ENCODE results near the gene TMEM121B. TPM values are rescaled to one million over a fixed set of nuclear protein-coding genes. Genes with fewer than 3 reads are reported as not detected.

Gene TMEM121B
- total RNA-seq, 2 donors from 2014 or later = 0.08 TPM; not detected in 1

DNA sequence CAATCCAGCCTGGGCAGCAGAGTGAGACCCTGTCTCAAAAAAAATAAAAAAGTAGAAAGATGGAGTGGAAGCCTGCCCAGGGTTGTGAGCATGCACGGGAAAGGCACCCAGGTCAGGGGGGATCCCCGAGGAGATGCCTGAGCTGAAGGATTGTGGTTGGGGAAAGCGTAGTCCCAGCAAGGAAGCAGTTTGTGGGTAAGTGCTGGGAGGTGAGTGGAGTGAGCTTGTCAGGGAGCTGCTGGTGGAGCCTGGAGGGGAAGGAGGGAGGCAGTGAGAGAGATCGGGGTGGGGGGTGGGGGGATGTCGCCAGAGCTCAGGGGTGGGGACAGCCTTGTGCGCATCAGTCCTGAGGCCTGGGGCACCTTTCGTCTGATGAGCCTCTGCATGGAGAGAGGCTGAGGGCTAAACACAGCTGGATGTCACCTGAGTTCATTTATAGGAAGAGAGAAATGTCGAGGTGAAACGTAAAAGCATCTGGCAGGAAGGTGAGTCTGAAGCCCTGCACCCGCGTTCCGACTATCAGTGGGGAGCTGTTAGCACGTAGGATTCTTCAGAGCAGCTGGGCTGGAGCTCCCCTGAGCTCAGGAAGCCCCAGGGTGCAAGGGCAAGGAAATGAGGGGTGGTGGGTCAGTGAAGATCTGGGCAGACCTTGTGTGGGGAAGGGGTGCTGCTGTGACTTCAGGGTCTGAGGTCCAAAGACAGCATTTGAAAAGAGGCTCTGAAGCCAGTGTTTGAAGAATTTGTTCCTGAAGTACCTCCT, 10.2 kb downstream of the TMEM121B start:
- Mint-ChIP-seq H3K27me3 (no peaks in the 10 kb centered on the region), H3K9me3 (no peaks in the 10 kb centered on the region), H3K4me1 (peaks cover 28% of the 10 kb centered on the region), H3K36me3 (ENCODE audit: low read depth) (peaks cover 47% of the 10 kb centered on the region), H3K27ac (no peak overlapping the region), H3K4me3 (no peak overlapping the region)
- no peak for ATAC-seq (replicated peaks)

DNA sequence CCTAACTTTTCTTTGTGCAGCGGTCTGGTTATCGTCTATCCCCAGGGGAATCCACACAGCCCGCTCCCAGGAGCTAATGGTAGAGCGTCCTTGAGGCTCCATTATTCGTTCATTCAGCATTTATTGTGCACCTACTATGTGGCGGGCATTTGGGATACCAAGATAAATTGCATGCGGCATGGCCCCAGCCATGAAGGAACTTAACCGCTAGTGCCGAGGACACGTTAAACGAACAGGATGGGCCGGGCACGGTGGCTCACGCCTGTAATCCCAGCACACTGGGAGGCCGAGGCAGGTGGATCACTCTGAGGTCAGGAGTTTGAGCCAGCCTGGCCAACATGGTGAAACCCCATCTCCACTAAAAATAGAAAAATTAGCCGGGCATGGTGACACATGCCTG, 11.2 kb downstream of the TMEM121B start:
- no peaks in the 10 kb centered on the region for H3K27me3 Mint-ChIP-seq
- no peak for ATAC-seq (replicated peaks)
- peaks cover 57% of the 10 kb centered on the region for H3K36me3 Mint-ChIP-seq (ENCODE audit: low read depth)
- peaks cover 23% of the 10 kb centered on the region for H3K4me1 Mint-ChIP-seq
- no peaks in the 10 kb centered on the region for H3K9me3 Mint-ChIP-seq
- H3K4me3 Mint-ChIP-seq = no peak overlapping the region
- no peak overlapping the region for H3K27ac Mint-ChIP-seq

DNA sequence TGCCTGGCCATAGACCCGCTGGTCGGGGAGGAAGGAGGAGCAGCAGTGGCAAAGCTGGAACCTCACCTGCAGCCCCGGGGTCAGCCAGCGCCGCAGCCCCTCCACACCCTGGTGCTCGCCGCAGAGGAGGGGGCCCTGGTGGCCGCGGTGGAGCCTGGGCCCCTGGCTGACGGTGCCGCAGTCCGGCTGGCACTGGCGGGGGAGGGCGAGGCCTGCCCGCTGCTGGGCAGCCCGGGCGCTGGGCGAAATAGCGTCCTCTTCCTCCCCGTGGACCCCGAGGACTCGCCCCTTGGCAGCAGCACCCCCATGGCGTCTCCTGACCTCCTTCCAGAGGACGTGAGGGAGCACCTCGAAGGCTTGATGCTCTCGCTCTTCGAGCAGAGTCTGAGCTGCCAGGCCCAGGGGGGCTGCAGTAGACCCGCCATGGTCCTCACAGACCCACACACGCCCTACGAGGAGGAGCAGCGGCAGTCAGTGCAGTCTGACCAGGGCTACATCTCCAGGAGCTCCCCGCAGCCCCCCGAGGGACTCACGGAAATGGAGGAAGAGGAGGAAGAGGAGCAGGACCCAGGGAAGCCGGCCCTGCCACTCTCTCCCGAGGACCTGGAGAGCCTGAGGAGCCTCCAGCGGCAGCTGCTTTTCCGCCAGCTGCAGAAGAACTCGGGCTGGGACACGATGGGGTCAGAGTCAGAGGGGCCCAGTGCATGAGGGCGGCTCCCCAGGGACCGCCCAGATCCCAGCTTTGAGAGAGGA, 11.9 kb downstream of the TMEM121B start:
- Mint-ChIP-seq H3K4me1 (peaks cover 22% of the 10 kb centered on the region), H3K9me3 (no peaks in the 10 kb centered on the region), H3K4me3 (no peak overlapping the region), H3K27me3 (no peaks in the 10 kb centered on the region), H3K27ac (no peak overlapping the region), H3K36me3 (ENCODE audit: low read depth) (peaks cover 64% of the 10 kb centered on the region)
- no peak for ATAC-seq (replicated peaks)

DNA sequence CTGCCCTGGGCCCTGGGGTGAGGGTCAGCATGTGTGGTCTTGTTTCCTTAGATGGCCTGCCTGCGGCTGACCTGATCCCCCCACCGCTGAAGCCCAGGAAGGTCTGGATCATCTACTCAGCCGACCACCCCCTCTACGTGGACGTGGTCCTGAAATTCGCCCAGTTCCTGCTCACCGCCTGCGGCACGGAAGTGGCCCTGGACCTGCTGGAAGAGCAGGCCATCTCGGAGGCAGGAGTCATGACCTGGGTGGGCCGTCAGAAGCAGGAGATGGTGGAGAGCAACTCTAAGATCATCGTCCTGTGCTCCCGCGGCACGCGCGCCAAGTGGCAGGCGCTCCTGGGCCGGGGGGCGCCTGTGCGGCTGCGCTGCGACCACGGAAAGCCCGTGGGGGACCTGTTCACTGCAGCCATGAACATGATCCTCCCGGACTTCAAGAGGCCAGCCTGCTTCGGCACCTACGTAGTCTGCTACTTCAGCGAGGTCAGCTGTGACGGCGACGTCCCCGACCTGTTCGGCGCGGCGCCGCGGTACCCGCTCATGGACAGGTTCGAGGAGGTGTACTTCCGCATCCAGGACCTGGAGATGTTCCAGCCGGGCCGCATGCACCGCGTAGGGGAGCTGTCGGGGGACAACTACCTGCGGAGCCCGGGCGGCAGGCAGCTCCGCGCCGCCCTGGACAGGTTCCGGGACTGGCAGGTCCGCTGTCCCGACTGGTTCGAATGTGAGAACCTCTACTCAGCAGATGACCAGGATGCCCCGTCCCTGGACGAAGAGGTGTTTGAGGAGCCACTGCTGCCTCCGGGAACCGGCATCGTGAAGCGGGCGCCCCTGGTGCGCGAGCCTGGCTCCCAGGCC, 12.7 kb downstream of the TMEM121B start:
- no peaks in the 10 kb centered on the region for H3K9me3 Mint-ChIP-seq
- H3K27me3 Mint-ChIP-seq = no peaks in the 10 kb centered on the region
- peaks cover 66% of the 10 kb centered on the region for H3K36me3 Mint-ChIP-seq (ENCODE audit: low read depth)
- no peak for ATAC-seq (replicated peaks)
- H3K4me1 Mint-ChIP-seq = peaks cover 19% of the 10 kb centered on the region
- no peak overlapping the region for H3K27ac Mint-ChIP-seq
- no peak overlapping the region for H3K4me3 Mint-ChIP-seq

DNA sequence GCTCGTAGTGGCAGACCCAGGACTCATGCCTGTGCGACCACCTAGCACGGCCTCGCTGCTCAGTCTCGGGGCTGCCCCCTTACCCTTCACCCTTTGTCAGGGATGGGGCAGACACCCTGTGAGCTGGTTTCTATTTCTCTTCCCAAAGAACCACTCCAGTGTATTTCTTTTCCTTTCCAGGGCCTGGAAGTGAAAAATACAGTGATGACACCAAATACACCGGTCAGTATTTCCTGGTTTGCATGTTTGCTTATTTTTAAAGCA, 13.7 kb downstream of the TMEM121B start:
- H3K9me3 Mint-ChIP-seq = no peaks in the 10 kb centered on the region
- no peaks in the 10 kb centered on the region for H3K27me3 Mint-ChIP-seq
- peaks cover 15% of the 10 kb centered on the region for H3K4me1 Mint-ChIP-seq
- peak overlapping the region; percentile 50 for H3K27ac Mint-ChIP-seq
- H3K4me3 Mint-ChIP-seq = no peak overlapping the region
- no peak for ATAC-seq (replicated peaks)
- H3K36me3 Mint-ChIP-seq (ENCODE audit: low read depth) = peaks cover 75% of the 10 kb centered on the region

DNA sequence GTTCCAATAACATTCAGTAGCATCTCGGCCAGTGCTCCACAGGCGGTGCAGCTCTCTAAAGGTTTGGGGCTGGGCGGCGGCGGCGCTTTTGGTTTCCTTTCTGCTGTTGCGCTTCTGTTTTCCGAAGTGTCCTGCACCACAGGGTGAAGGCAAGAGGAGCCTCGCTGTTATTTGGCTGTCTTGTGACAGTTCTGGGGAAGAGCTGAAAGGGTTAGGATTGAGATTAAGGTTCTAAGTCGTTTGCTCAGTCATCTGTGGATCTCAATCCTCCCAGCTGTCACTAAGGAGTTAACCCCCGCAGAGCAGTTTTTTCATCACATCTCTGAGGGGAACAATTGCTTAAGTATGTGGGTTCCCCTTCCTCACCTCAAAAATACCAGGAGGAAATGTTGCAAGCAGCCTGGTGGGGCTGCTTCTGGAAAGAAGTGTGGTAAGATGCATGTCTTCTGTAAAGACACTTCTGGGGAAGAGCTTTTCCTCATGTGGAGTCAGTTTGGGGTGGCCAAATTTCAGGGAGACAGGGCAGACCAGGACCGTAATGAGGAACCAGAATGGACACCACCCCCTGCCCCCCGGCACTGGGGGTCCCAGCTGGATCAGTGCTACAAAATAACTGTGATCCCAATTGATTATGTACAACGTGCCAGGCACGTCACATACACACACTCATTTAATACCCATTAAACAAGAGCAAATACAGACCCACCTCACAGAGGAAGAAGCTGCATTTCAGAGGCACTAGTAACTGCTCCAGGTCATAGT, 14.2 kb downstream of the TMEM121B start:
- Mint-ChIP-seq H3K36me3 (ENCODE audit: low read depth) (peaks cover 80% of the 10 kb centered on the region), H3K4me3 (peak overlapping the region; percentile 45), H3K27ac (peak overlapping the region; percentile 50), H3K9me3 (no peaks in the 10 kb centered on the region), H3K27me3 (no peaks in the 10 kb centered on the region), H3K4me1 (peaks cover 15% of the 10 kb centered on the region)
- ATAC-seq (replicated peaks) = peak; percentile 70

DNA sequence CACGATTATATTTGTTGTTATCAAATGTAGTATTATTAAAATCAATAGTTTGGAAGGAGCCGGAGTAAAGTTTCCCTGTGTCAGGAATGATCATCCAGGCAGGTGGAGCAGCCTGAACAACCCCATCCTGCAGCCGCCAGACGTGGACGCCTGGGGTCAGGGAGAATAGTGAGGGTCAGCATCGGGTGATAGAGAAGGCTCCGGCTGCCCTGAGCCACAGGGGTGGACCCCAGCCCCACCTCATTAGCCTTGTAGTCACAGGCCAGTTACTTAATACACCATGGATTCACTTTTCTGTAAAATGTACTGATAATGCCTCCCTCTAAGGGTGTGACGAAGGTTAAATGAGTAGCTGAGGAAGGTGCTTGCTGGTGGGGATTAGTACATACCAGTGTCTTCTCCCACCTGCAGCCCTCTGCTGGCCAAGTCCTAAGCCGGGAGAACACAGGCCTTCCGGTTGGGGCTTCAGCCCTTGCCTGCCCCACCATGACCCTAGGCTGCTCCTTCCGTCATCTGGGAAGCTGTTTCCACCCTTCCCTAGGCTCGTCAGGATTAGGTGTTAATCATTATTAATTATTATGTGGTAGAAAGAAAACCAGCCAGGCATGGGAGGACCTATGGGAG, 14.9 kb downstream of the TMEM121B start:
- peak; percentile 46 for ATAC-seq (replicated peaks)
- Mint-ChIP-seq H3K4me3 (peak overlapping the region; percentile 45), H3K27ac (no peak overlapping the region), H3K36me3 (ENCODE audit: low read depth) (peaks cover 83% of the 10 kb centered on the region), H3K4me1 (peaks cover 13% of the 10 kb centered on the region), H3K9me3 (no peaks in the 10 kb centered on the region), H3K27me3 (no peaks in the 10 kb centered on the region)

DNA sequence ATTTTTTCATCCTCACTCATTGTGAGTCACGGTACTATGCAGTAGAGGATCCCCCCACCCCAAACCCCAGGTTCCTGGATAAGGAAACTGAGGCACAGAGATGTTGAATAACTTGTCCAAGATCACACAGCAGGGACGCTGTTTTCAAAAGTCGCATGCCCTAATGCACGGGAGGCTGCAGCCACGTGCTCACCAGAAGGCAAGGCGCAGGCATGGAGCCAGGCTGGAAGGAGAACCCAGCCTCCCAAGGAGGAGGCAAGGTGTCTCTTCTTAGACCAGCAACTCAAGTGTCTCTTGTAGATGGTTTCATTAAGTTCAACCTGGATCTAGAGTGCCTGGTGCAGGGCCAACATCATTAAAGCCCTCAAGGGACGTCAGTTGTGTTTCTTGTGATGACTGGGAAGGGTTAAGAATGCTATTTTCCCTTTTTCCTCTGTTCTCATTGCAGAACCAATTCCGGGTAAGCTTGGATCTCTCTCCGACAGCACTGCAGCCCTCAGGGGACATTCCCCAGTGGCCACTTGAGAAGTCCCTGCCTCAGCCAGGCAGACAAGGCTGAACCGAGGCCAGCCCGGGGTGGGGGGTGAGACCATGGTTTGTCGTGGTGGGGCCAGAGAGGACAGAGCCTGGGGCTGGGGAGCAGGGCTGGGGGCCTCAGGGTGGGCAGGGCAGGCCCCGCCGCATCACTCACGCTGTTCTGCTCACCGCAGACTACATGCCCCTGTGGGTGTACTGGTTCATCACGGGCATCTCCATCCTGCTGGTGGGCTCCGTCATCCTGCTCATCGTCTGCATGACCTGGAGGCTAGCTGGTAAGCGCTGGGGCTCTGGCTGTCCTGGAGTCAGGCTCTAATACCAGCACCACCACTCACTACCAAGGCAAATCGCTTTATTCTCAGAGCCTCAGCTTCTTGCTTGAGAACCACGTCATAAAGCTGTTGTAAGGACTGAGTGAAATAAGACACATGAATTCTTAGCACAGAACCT, 15.7 kb downstream of the TMEM121B start:
- Mint-ChIP-seq H3K4me1 (peaks cover 13% of the 10 kb centered on the region), H3K36me3 (ENCODE audit: low read depth) (peaks cover 83% of the 10 kb centered on the region), H3K4me3 (no peak overlapping the region), H3K27ac (no peak overlapping the region), H3K27me3 (no peaks in the 10 kb centered on the region), H3K9me3 (no peaks in the 10 kb centered on the region)
- ATAC-seq (replicated peaks) = no peak

DNA sequence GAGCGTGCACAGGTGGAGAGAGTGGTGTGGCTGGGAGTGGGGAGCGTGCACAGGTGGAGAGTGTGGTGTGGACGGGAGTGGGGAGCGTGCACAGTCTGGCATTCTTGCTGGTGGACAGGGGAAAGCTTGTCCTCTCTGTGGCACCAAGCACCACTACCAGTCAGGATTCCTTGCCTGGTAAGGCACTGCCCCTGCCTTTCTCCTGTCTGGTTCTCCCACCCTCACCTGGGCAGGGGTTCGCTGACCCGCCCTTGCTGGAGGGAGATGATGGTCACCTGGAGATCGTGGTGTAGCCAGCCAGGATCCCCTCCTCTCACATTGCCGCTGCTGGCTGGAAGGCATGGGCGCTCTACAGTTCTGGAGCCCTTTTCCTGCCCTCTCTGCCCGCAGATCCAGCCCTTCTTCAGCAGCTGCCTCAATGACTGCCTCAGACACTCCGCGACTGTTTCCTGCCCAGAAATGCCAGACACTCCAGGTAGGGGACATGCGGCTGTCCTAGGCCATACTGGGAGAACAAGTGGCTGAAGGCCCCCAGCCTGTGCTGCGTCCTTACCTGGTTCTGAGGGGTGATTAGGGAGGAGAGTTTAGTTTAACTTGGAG, 16.7 kb downstream of the TMEM121B start:
- Mint-ChIP-seq H3K4me3 (no peak overlapping the region), H3K27me3 (no peaks in the 10 kb centered on the region), H3K36me3 (ENCODE audit: low read depth) (peaks cover 83% of the 10 kb centered on the region), H3K4me1 (peaks cover 13% of the 10 kb centered on the region), H3K9me3 (no peaks in the 10 kb centered on the region), H3K27ac (no peak overlapping the region)
- ATAC-seq (replicated peaks) = no peak

DNA sequence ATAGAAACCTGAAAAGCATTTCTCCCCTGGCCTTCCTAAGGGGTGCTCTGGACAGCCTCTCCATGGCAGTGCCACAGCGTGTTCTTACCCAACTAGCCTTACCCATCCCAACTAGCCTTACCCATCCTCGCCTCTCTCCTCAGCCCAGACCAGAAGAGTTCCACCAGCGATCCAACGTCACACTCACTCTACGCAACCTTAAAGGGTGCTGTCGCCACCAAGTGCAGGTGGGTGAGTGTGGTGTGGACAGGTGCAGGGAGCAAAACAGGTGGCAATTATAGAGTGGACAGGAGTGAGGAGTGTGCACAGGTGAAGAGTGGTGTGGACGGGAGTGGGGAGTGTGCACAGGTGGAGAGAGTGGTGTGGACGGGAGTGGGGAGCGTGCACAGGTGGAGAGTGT, 17.8 kb downstream of the TMEM121B start:
- Mint-ChIP-seq H3K27ac (no peak overlapping the region), H3K9me3 (no peaks in the 10 kb centered on the region), H3K36me3 (ENCODE audit: low read depth) (peaks cover 91% of the 10 kb centered on the region), H3K4me1 (peaks cover 22% of the 10 kb centered on the region), H3K4me3 (no peak overlapping the region), H3K27me3 (no peaks in the 10 kb centered on the region)
- ATAC-seq (replicated peaks) = no peak

DNA sequence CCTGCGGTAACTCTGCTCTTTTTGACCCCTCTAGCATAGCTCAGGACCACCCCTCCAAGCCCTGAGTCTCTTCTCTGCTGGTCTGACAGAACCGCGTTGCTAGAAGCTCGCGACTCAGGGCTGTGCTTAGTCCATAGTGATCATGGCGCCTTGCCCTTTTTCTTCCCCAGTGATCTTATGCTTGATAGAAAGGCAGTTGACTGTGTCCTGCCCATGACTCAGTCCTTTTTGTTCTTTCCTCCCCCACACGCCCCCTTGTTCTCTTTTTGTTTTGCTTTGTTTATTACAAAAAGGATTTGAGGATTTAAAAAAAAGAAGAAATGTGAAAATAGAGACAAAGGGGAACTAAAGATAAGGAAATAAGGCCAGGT, 18.9 kb downstream of the TMEM121B start:
- Mint-ChIP-seq H3K36me3 (ENCODE audit: low read depth) (peaks cover 91% of the 10 kb centered on the region), H3K27ac (peak overlapping the region; percentile 66), H3K27me3 (no peaks in the 10 kb centered on the region), H3K9me3 (no peaks in the 10 kb centered on the region), H3K4me3 (no peak overlapping the region), H3K4me1 (peaks cover 28% of the 10 kb centered on the region)
- ATAC-seq (replicated peaks) = no peak

DNA sequence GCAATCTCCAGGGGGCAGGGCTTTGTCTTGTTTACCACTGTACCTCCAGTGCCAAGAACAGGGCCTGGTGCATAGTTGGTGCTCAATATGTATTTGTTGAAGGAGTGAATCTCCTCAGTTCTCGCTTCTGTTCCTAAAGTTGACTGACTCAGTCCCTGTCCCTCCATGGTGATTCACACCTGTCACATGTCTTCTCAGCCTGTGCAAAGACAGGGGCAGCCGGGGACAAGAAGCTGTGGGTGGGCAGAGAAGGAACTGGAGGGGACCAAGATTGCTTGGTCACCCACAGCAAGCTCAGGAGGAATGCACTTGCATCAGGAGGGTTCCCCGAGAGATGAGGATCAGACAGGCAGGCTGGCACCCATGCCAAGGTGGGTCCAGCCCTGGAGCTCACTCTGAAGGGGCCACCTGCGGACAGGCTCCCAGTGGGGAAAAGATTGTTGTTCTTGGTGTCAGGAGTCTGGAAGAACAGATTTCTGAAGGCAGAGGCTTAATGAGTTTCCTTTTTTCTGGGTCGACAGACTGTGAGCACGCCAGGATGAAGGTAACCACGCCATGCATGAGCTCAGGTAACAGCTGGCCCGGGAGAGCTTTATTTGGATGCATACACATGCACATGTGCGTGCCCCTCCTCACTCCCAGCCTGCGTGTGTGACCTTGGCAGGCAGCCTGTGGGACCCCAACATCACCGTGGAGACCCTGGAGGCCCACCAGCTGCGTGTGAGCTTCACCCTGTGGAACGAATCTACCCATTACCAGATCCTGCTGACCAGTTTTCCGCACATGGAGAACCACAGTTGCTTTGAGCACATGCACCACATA, 19.5 kb downstream of the TMEM121B start:
- no peak overlapping the region for H3K4me3 Mint-ChIP-seq
- no peaks in the 10 kb centered on the region for H3K27me3 Mint-ChIP-seq
- H3K27ac Mint-ChIP-seq = peak overlapping the region; percentile 66
- peaks cover 90% of the 10 kb centered on the region for H3K36me3 Mint-ChIP-seq (ENCODE audit: low read depth)
- peak; percentile 27 for ATAC-seq (replicated peaks)
- H3K4me1 Mint-ChIP-seq = peaks cover 33% of the 10 kb centered on the region
- no peaks in the 10 kb centered on the region for H3K9me3 Mint-ChIP-seq
